Daoy (cell line): ENCODE measurements around the gene TRAPPC8. TPM values are rescaled to one million over a fixed set of nuclear protein-coding genes. Genes with fewer than 3 reads are reported as not detected.
A peak's percentile ranks its signal among the peaks of the same experiment; 100 is the strongest.
"Not testable (repeated sequence)": the region's sequence is repeated elsewhere in the genome, so short reads cannot be mapped to it uniquely, and the experiment has no call there.

Source experiments
- DNase-seq: peaks from one replicate; pipeline ENCODE4 v3.0.0-alpha.2; 2015; ENCODE audit warnings: low read depth
- total RNA-seq: library from RNA; depleted of rRNA; stranded (reverse); fragments of >200 nt; shearing (Covaris generic); gene quantifications from 2 replicates; pipeline ENCODE4 v1.2.3, GENCODE V29; 2014

The TRAPPC8 gene
- total RNA-seq, 1 experiment from 2014 or later: 19.3 TPM

- DNase-seq: no peak
These were observed 1.2 kb upstream of the TRAPPC8 start for GRCh38 chr18:31943878-31944816.

GRCh38 chr18:31942291-31942998, 483 bp downstream of the TRAPPC8 start:
- peak; percentile 32 for DNase-seq

GRCh38 chr18:31941010-31941809, 1.7 kb downstream of the TRAPPC8 start:
- no peak for DNase-seq

- not testable (repeated sequence) for DNase-seq
These were observed 8.2 kb downstream of the TRAPPC8 start for GRCh38 chr18:31934773-31935172.

GRCh38 chr18:31931886-31932240, 11.1 kb downstream of the TRAPPC8 start:
- DNase-seq: no peak

GRCh38 chr18:31931163-31931885, 11.6 kb downstream of the TRAPPC8 start:
- DNase-seq: peak; percentile 26

GRCh38 chr18:31929273-31929672, 13.7 kb downstream of the TRAPPC8 start:
- DNase-seq: no peak

- DNase-seq: not testable (repeated sequence)
These were observed 15.9 kb downstream of the TRAPPC8 start for GRCh38 chr18:31926988-31927387.

GRCh38 chr18:31920277-31920676, 22.7 kb downstream of the TRAPPC8 start:
- DNase-seq: no peak

- not testable (repeated sequence) for DNase-seq
These were observed 23.6 kb downstream of the TRAPPC8 start for GRCh38 chr18:31919366-31919765.

GRCh38 chr18:31918733-31919132, 24.2 kb downstream of the TRAPPC8 start:
- DNase-seq: no peak

GRCh38 chr18:31901063-31901462, 41.9 kb downstream of the TRAPPC8 start:
- no peak for DNase-seq

- DNase-seq: not testable (repeated sequence)
These were observed 43.2 kb downstream of the TRAPPC8 start for GRCh38 chr18:31899771-31900170.

- no peak for DNase-seq
These were observed 50.0 kb downstream of the TRAPPC8 start for GRCh38 chr18:31892936-31893335.

- DNase-seq: no peak
These were observed 51.4 kb downstream of the TRAPPC8 start for GRCh38 chr18:31891566-31891965.

- DNase-seq: no peak
These were observed 58.9 kb downstream of the TRAPPC8 start for GRCh38 chr18:31884020-31884419.

- DNase-seq: no peak
These were observed 62.6 kb downstream of the TRAPPC8 start for GRCh38 chr18:31880186-31880898.

- no peak for DNase-seq
These were observed 64.6 kb downstream of the TRAPPC8 start for GRCh38 chr18:31878358-31878757.

GRCh38 chr18:31877900-31878299, 65.0 kb downstream of the TRAPPC8 start:
- DNase-seq: no peak

- DNase-seq: peak; percentile 5
These were observed 66.2 kb downstream of the TRAPPC8 start for GRCh38 chr18:31876707-31877106.

GRCh38 chr18:31875301-31875700, 67.6 kb downstream of the TRAPPC8 start:
- DNase-seq: no peak
